Measurements from ENCODE around the gene UBL4A.

Gene UBL4A

DNA sequence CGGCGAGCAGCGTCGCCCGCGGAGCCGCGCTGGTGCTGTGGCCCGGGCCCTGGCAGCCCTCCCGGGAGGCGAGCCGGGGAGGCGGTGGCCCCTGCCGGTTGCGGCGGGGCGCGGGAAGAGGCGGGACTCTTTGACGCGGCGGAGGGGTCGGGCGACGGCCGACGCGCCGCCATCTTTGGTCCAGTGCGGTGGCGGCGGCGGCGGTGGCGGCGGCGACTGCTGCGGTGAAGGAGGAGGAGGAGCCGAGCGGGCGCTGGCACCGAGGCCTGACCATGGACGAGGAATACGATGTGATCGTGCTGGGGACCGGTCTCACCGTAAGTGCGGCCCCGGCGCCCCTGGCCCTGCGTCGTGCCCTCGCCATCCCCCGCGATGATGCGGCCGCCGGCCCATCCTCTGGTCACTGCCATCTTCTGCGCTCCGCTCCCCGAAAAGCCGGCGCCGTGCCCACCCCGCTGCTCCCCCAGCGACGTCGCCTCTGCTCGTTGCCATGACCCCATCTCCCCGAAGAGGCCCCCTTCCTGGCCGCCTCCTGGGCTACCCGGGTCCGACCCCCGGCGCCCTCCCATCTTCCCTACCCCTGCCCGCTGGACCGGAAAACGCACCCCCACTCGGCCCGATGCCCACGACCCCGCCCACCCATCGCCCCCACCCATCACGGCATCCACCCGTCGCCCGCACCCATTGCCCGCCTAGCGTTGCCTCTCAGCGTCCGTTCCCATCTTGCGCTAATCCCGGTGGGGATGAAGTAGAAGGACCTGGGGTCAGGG is 49.2 kb downstream of the UBL4A start, which contains the start of gene GDI1:
Gene GDI1 (plus strand): TSS at position 172 of the 770 bp plus-strand sequence. CDS start 101 bp downstream, at position 273.
- DNase-seq (ENCODE audit: low read depth): peak; percentile 47

DNA sequence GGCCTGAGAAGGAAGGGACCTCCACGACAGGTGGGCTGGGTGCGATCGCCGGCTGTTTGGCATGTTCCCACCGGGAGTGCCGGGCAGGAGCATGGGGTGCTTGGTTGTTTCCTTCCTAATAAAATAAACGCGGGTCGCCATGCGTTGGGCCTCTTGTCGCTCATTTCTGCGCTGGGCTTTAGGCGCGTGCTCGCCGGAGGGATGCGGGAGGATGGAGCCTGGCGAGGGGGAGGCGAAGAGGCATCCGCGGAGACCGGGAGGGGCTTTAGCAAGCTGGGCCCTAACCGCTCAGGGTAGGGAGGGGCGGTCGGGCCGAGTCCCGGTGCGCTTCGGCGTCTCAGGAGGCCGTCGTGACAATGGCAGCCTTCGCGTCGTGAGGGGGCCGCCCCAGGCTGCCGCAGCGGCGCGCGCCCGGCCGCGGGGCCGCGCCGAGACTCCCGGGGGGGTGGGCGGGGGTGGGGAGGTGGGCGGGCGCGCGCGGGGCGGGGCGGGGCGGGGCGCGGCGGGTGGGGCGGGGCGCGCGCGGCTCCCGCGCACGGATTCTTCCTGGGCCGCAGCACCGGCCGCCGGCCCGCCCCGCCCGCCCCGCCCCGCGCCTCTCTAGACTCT is 49.9 kb downstream of the UBL4A start:
- DNase-seq (ENCODE audit: low read depth): peak; percentile 19

DNA sequence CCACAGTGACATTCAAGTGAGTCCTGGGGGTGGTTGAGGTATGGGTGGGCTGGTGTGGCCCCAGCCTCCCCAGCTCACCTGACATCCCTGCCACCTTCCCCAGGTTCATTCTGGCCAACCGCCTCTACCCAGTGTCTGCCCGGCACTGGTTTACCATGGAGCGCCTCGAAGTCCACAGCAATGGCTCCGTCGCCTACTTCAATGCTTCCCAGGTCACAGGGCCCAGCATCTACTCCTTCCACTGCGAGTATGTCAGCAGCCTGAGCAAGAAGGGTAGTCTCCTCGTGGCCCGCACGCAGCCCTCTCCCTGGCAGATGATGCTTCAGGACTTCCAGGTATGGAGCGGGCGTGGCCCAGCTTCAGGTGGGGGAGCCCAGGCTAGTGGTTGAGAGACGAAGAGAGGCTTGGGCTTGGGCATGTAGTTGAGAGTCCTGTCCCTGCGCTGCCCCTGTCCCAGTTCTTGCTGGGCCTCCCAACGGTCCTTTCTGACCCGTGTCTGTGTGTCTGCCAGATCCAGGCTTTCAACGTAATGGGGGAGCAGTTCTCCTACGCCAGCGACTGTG is 51.2 kb downstream of the UBL4A start:
- DNase-seq (ENCODE audit: low read depth): no peak

DNA sequence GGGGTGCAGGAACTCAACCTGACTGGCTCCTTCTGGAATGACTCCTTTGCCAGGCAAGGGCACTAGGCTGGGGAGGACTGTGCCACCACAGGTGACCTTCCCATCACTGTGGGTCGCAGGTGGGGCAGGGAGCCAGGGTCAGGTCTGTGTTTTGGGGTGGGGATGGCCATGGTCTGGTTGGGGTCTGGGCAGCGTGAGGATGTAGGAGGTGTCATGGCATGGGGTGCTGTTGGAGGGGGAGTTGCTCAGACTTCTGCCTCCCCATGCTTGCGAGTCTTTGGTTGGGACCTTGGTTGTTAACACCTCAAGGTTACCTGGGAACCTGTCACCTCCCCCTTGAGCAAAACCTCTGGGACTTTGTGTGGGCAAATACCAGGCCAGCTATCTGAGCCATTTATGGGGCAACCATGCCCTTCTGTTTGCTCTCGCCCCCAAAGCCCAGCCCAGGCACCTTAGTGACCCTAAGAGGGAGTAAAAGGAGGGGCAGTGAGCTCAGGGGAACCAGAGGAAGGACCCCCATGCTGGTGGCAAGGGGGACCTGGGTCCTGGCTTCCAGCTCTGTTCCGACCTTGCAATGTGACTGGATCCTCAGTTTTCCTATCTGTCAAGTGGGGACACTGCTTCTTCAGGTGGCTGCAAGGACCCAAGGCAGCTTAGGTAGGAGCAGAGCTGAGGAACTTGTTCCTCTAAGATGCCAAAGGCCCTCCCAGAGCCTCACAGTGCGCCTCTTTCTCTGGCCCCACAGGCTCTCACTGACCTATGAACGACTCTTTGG is 51.8 kb downstream of the UBL4A start:
- no peak for DNase-seq (ENCODE audit: low read depth)
